Endothelial cell of umbilical vein (primary cell): ENCODE measurements around the gene KCNMB4. TPM values are rescaled to one million over a fixed set of nuclear protein-coding genes. Genes with fewer than 3 reads are reported as not detected.

Experiments
- BruUV-seq: library from RNA; stranded (reverse); fragments of 400-500 nt; replicated peaks from 2 replicates; lab custom pipeline; 2021; lab: Mats Ljungman, UMichigan
- CTCF ChIA-PET: fragments of 300-600, 350-600 bp; sonication (Branson Sonifier 250); formaldehyde crosslinking; loops from one replicate; lab custom pipeline; 2021; ENCODE audit warnings: antibody characterized with exemption, inconsistent platforms; lab: Charles Lee
- POLR2A ChIA-PET: fragments of 300-600, 350-600 bp; sonication (Branson Sonifier 250); formaldehyde crosslinking; loops from one replicate; lab custom pipeline; 2021; ENCODE audit warnings: antibody characterized with exemption, inconsistent platforms; lab: Charles Lee
- DNase-seq: peaks from one replicate; pipeline ENCODE4 v3.0.0-alpha.2; 2011; ENCODE audit warnings: low read depth, low spot score
- FAIRE-seq: peaks from 2 replicates; lab custom pipeline; 2011; peaks lifted over from hg19 to GRCh38; lab: Jason Lieb, UNC
- H2AFZ ChIP-seq: 2 replicates; pipeline ENCODE4 v1.6.0; 2012; ENCODE audit warnings: low read depth, low read length, control low read depth, inconsistent platforms
- H3K27ac ChIP-seq: 2 replicates; pipeline ENCODE4 v1.5.1; 2011; ENCODE audit warnings: low read depth, mild to moderate bottlenecking, control low read depth, low read length, moderate library complexity; ENCODE audit not compliant: insufficient read depth
- H3K27me3 ChIP-seq, 2 experiments: 2 replicates each; pipeline versions ENCODE4 v1.6.0 to v1.6.1; 2011; ENCODE audit warnings: low read length in 2 of 2, mixed read lengths in 1 of 2; ENCODE audit not compliant: control insufficient read depth in 2 of 2, insufficient read depth in 2 of 2
- H3K36me3 ChIP-seq, 2 experiments: 2 replicates in 1 of 2; 3 replicates in 1 of 2; pipeline ENCODE4 v1.5.1; 2011; ENCODE audit warnings: low read length in 2 of 2, mild to moderate bottlenecking in 1 of 2, moderate library complexity in 1 of 2; ENCODE audit not compliant: control insufficient read depth in 2 of 2, insufficient read depth in 2 of 2; ENCODE audit errors: extremely low read depth in 1 of 2
- H3K4me1 ChIP-seq: 3 replicates; pipeline ENCODE4 v1.5.1; 2011; ENCODE audit warnings: mild to moderate bottlenecking, low read length; ENCODE audit not compliant: control insufficient read depth, insufficient read depth; ENCODE audit errors: extremely low read depth
- H3K4me2 ChIP-seq: 2 replicates; pipeline ENCODE4 v1.6.1; 2011; ENCODE audit warnings: low read length, control low read depth, mixed read lengths; ENCODE audit not compliant: insufficient read depth
- H3K4me3 ChIP-seq, 3 experiments: fragments of 200-600 bp in 1 of 3; sonication (generic), shearing (Covaris generic) in 1 of 3; replicated peaks in 1 of 3; 2 replicates each; pipeline ENCODE4 v1.5.1; 2011 to 2016; ENCODE audit warnings: control low read depth in 3 of 3, low read length in 3 of 3, mild to moderate bottlenecking in 2 of 3, inconsistent platforms in 1 of 3, low read depth in 1 of 3, moderate library complexity in 1 of 3; ENCODE audit not compliant: insufficient read depth in 1 of 3
- H3K79me2 ChIP-seq: 2 replicates; pipeline ENCODE4 v1.6.0; 2012; ENCODE audit warnings: low read length, inconsistent platforms; ENCODE audit not compliant: control insufficient read depth, insufficient read depth
- H3K9ac ChIP-seq: replicated peaks from 2 replicates; pipeline ENCODE3; 2011; ENCODE audit warnings: low read length, control low read depth; ENCODE audit not compliant: insufficient read depth; ENCODE audit errors: extremely low read depth
- H3K9me1 ChIP-seq: replicated peaks from 3 replicates; pipeline ENCODE4 v1.6.0; 2011; ENCODE audit warnings: mild to moderate bottlenecking, low read length; ENCODE audit not compliant: control insufficient read depth, insufficient read depth; ENCODE audit errors: extremely low read depth
- H3K9me3 ChIP-seq: replicated peaks from 2 replicates; pipeline ENCODE4 v1.5.1; 2012; ENCODE audit warnings: low read length, inconsistent platforms; ENCODE audit not compliant: control insufficient read depth, insufficient read depth
- H4K20me1 ChIP-seq: replicated peaks from 2 replicates; pipeline ENCODE3; 2011; ENCODE audit warnings: mild to moderate bottlenecking, low read length; ENCODE audit not compliant: control insufficient read depth, insufficient read depth; ENCODE audit errors: extremely low read depth
- CTCF ChIP-seq, 2 donors: IDR thresholded peaks; 1 replicate in 1 of 2; 2 replicates in 1 of 2; pipeline ENCODE4 v1.5.1; 2011; ENCODE audit warnings: low read length in 2 of 2, mild to moderate bottlenecking in 2 of 2, moderate library complexity in 2 of 2, control low read depth in 1 of 2, inconsistent platforms in 1 of 2, low read depth in 1 of 2; ENCODE audit not compliant: insufficient read depth in 1 of 2; ENCODE audit errors: extremely low read depth in 1 of 2
- EZH2 ChIP-seq: IDR thresholded peaks from 2 replicates; pipeline ENCODE4 v1.6.1; 2012; ENCODE audit warnings: borderline replicate concordance, low read depth, mild to moderate bottlenecking, moderate library complexity, low read length, inconsistent platforms; ENCODE audit not compliant: severe bottlenecking
- FOS ChIP-seq: IDR thresholded peaks from 2 replicates; pipeline ENCODE4 v1.6.1; 2011; ENCODE audit warnings: mild to moderate bottlenecking, low read length, moderate library complexity, borderline replicate concordance; ENCODE audit not compliant: insufficient read depth
- GATA2 ChIP-seq: IDR thresholded peaks from 2 replicates; pipeline ENCODE4 v1.7.0; 2011; ENCODE audit warnings: low read depth, mild to moderate bottlenecking, moderate library complexity, mixed read lengths, low read length; ENCODE audit not compliant: insufficient read length, insufficient read depth
- JUN ChIP-seq: IDR thresholded peaks from 2 replicates; pipeline ENCODE4 v1.6.1; 2011; ENCODE audit warnings: borderline replicate concordance, low read depth; ENCODE audit not compliant: insufficient read length, insufficient read depth
- MYC ChIP-seq: IDR thresholded peaks from one replicate; pipeline ENCODE4 v1.6.1; 2011; ENCODE audit warnings: mild to moderate bottlenecking, low read depth, low read length
- POLR2A ChIP-seq: IDR thresholded peaks from 2 replicates; pipeline ENCODE4 v1.6.1; 2012; ENCODE audit warnings: low read depth, mild to moderate bottlenecking, control low read depth, low read length
- POLR2AphosphoS5 ChIP-seq: IDR thresholded peaks from 2 replicates; pipeline ENCODE4 v1.6.1; 2012; ENCODE audit warnings: low read depth, mild to moderate bottlenecking, control low read depth, low read length, moderate library complexity; ENCODE audit not compliant: insufficient read depth
- dilution Hi-C: fragments of 300-500 bp; cut with MboI; formaldehyde crosslinking; loops from one replicate; pipeline ENCODE4 v1.15.0; 2019; ENCODE audit warnings: low sequenced_read_pairs; ENCODE audit not compliant: extremely low pct_ligation_motif_present
- intact Hi-C: fragments of 100-400 bp; cut with micrococcal nuclease; formaldehyde crosslinking; loops from one replicate; pipeline ENCODE4 v1.10.0; 2022
- polyA plus RNA-seq, 4 experiments: library from polyadenylated mRNA; depleted of rRNA in 3 of 4; stranded (reverse) in 3 of 4; unstranded in 1 of 4; fragments of >200 nt; gene quantifications; 2 replicates each; pipeline versions ENCODE4 v1.2.1 to v1.2.3, GENCODE V29; 2011 to 2012; ENCODE audit warnings: missing spikeins in 1 of 4
- total RNA-seq: library from RNA; stranded (reverse); gene quantifications from 2 replicates; pipeline ENCODE4 v1.2.3, GENCODE V29; 2021
- TF ChIP-seq, protein P1 (sequence below): IDR thresholded peaks from 2 replicates; pipeline ENCODE4 v1.6.1; 2011; ENCODE audit not compliant: insufficient read depth, insufficient read length

The KCNMB4 gene
- total and polyA plus RNA-seq, 2 donors (not counting 3 experiments of a cell fraction or from before 2014, with no cell fraction given), result 0.97 to 2.0 TPM

- Histone ChIP-seq H4K20me1 (no peaks in the 10 kb centered on the region), H3K9me1 (no peaks in the 10 kb centered on the region), H3K27me3 (no peaks in the 10 kb centered on the region), H3K36me3 (no peaks in the 10 kb centered on the region), H3K9ac (no peak overlapping the region), H2AFZ (no peak overlapping the region), H3K4me2 (no peak overlapping the region), H3K27ac (no peak overlapping the region), H3K4me3 (no peak overlapping the region), H3K9me3 (no peaks in the 10 kb centered on the region), H3K79me2 (no peaks in the 10 kb centered on the region), H3K4me1 (peaks cover 5% of the 10 kb centered on the region)
- no peak for TF ChIP-seq FOS
- TF ChIP-seq POLR2A, result no peak
- TF ChIP-seq JUN, result no peak
- TF ChIP-seq POLR2AphosphoS5, result no peak
- TF ChIP-seq MYC, result no peak
- no peak for TF ChIP-seq CTCF (IDR thresholded peaks at IDR 0.05; ENCODE audit: extremely low read depth in 1 of 2, insufficient read depth in 1 of 2, low read depth in 1 of 2, low read length in 2 of 2)
- no peak for TF ChIP-seq GATA2
- no peak for TF ChIP-seq EZH2
- TF ChIP-seq, protein P1, sequence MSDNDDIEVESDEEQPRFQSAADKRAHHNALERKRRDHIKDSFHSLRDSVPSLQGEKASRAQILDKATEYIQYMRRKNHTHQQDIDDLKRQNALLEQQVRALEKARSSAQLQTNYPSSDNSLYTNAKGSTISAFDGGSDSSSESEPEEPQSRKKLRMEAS, result no peak
- dilution Hi-C loops (no loop called here), intact Hi-C loops (loop anchor here (5.0 to 10.0 kb wide), 2 partner anchors 58 to 276 kb away; no protein-coding TSS in a partner anchor)
- BruUV-seq, result no TSS peak
- FAIRE-seq (no peak), DNase-seq (no peak)
- ChIA-PET CTCF (no interaction called here), POLR2A (no interaction called here)
Observed at GRCh38 chr12:70449074-70449752, 83.1 kb downstream of the KCNMB4 start.
